WTC11 (cell line): ENCODE data around the gene HTR3A.

ENCODE experiments used
- CTCF ChIP-seq: fragments of 200-600 bp; IDR thresholded peaks from 2 replicates; pipeline ENCODE4 v1.8.0; 2022; ENCODE audit warnings: antibody characterized with exemption
- NFE2L1 ChIP-seq: sonication (generic); formaldehyde crosslinking; IDR thresholded peaks from 2 replicates; pipeline ENCODE4 v1.8.1; 2023; ENCODE audit warnings: missing genetic modification reagents
- ZBTB43 ChIP-seq: sonication (generic); formaldehyde crosslinking; IDR thresholded peaks from 2 replicates; pipeline ENCODE4 v1.8.1; 2023; ENCODE audit warnings: mild to moderate bottlenecking, missing genetic modification reagents

- TF ChIP-seq CTCF (no peak), NFE2L1 (CRISPR knock-in tag) (no peak), ZBTB43 (CRISPR knock-in tag) (no peak)
Observed at GRCh38 chr11:114019574-114019973, 44.7 kb downstream of the HTR3A start.
